Measurements from ENCODE around the gene PRKCZ. TPM values are rescaled to one million over a fixed set of nuclear protein-coding genes. Genes with fewer than 3 reads are reported as not detected.

PRKCZ gene
- total and polyA plus RNA-seq, 7 donors: 0.07 to 2.3 (median 0.42) TPM; not detected in 1

DNA sequence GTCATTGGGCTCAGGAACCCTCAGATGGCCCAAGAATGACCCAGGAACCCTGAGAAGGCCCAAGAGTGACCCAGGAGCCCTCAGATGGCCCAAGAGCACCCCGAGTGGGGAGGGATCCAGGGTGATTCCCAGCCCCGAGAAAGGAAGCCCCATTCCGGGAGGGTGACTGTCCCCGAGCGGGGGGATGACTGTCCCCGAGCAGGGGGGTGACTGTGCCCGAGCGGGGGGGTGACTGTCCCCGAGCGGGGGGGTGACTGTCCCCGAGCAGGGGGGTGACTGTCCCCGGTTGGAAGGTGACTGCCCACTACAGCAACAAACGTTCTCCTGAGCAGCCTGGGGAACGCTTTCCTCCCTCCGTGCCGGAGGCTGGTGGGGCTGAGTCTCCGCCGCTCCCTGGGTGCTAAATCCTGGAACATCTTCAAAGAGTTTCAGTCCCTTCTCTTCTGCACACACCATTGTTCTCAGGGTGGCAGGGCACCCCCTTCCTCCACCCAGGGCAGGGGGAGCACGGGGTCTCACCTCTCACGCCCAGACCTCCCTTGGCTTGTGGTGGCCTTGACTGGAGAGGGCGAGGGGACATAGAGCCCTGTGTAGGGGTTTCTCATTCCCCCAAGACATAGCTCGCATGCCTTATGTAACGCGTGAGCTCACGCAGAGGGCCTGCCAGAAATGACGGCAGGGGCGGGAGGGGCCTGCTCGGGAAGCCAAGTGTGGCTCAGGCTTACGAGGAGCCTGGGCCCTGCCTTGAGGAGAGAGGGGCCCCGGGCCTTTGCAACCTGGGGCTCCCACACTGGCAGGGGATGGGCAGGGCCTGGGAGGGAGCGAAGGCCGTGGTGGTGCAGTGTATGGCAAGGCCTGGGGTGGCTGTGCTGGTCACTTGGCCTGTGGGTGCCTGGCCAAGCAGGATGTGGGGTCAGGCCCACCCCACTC, 163.6 kb downstream of the PRKCZ start:
- no peaks in the 10 kb centered on the region for H3K36me3 ChIP-seq (ENCODE audit: insufficient read depth in 1 of 2, low read depth in 1 of 2)
- peak overlapping the region; percentile 53 for H3K4me3 ChIP-seq
- no peaks in the 10 kb centered on the region for H3K27me3 ChIP-seq (ENCODE audit: insufficient read depth in 3 of 3, low read length in 2 of 3)
- intact Hi-C loops (cut with DNase I): no loop called here
- TF ChIP-seq, protein P1, sequence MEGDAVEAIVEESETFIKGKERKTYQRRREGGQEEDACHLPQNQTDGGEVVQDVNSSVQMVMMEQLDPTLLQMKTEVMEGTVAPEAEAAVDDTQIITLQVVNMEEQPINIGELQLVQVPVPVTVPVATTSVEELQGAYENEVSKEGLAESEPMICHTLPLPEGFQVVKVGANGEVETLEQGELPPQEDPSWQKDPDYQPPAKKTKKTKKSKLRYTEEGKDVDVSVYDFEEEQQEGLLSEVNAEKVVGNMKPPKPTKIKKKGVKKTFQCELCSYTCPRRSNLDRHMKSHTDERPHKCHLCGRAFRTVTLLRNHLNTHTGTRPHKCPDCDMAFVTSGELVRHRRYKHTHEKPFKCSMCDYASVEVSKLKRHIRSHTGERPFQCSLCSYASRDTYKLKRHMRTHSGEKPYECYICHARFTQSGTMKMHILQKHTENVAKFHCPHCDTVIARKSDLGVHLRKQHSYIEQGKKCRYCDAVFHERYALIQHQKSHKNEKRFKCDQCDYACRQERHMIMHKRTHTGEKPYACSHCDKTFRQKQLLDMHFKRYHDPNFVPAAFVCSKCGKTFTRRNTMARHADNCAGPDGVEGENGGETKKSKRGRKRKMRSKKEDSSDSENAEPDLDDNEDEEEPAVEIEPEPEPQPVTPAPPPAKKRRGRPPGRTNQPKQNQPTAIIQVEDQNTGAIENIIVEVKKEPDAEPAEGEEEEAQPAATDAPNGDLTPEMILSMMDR (IDR thresholded peaks at IDR 0.05): no peak
- no peaks in the 10 kb centered on the region for H3K9me3 ChIP-seq
- DNase-seq: peak; percentile 82 to 87
- 22 to 38% (median 28%) methylated on average over 29 to 32 of the region's 32 CpGs for WGBS, 3 donors
- ATAC-seq: peak; percentile 46 to 68 (median 64)
- peak overlapping the region; percentile 84 for H3K27ac ChIP-seq
- H3K4me1 ChIP-seq: peaks cover 30% of the 10 kb centered on the region

DNA sequence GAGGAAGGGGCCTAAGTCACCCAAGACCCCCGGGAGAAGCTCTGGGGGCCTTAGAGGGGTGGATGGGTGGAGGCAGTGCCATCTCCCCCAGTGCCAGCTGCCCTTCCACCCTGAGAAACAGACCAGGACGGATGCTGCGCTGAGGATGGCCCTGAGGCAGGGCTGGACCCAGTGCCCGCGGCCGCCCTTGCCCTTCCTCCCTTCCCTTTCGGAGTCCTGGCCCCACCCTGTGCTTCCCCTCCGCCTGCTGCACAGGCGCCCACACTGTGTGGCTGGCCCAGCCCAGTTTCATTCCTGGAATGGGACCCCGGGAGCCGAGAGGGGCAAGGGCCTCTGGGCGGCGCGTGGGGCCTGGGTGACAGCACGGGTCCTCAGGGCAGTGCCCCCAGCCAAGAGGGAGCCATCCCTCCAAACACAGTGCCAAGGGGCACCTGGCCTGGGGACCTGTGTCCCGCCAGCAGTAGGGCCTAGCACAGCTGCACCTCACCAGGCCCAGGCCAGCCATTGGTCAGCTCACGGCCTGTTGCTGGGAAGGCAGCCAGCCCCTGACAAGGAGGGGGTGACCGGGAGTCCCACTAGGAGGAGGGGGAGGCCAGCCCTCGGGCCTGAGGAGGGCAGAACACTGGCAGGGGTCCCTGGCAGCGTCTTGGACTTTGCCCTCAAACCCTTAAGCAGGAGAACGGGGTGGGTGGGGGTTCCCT, 164.5 kb downstream of the PRKCZ start:
- Histone ChIP-seq H3K36me3 (ENCODE audit: insufficient read depth in 1 of 2, low read depth in 1 of 2) (no peaks in the 10 kb centered on the region), H3K27ac (peak overlapping the region; percentile 84), H3K27me3 (ENCODE audit: insufficient read depth in 3 of 3, low read length in 2 of 3) (no peaks in the 10 kb centered on the region), H3K4me3 (peak overlapping the region; percentile 53), H3K9me3 (no peaks in the 10 kb centered on the region), H3K4me1 (peaks cover 30% of the 10 kb centered on the region)
- ATAC-seq: no peak
- intact Hi-C loops (cut with DNase I): no loop called here
- TF ChIP-seq, protein P1 (IDR thresholded peaks at IDR 0.05): no peak
- DNase-seq: peak; percentile 41 to 70
- WGBS, 3 donors: 48 to 52% (median 52%) methylated on average over 17 to 21 of the region's 21 CpGs

DNA sequence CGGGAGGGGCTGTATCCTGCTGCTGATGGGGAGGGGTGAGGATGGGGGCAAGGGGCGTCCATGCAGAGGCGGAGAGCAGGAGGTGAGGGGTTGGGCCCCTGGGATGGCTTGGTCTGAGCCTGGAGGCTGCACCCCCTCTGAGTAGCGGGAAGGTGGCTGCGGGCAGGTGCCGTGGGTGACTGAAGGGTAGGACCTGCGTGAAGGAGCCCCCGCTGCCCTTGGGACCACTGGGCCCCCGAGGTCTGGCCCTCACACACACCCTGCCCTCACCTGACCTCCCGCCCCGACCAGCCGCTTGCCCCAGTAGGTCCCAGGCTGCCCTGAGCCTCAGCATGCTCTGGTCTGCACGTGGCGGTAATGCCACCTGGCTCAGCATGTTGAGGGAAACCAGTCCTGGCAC, 165.1 kb downstream of the PRKCZ start:
- no peaks in the 10 kb centered on the region for H3K27me3 ChIP-seq (ENCODE audit: insufficient read depth in 3 of 3, low read length in 2 of 3)
- no peak overlapping the region for H3K4me3 ChIP-seq
- WGBS, 3 donors: 88 to 95% (median 93%) methylated on average over 12 to 14 of the region's 14 CpGs
- TF ChIP-seq, protein P1 (IDR thresholded peaks at IDR 0.05): no peak
- no peak overlapping the region for H3K27ac ChIP-seq
- intact Hi-C loops (cut with DNase I): no loop called here
- ATAC-seq (no peak), DNase-seq (peak in 1 of 2 donors; percentile 21)
- no peaks in the 10 kb centered on the region for H3K36me3 ChIP-seq (ENCODE audit: insufficient read depth in 1 of 2, low read depth in 1 of 2)
- peaks cover 30% of the 10 kb centered on the region for H3K4me1 ChIP-seq
- H3K9me3 ChIP-seq: no peaks in the 10 kb centered on the region

DNA sequence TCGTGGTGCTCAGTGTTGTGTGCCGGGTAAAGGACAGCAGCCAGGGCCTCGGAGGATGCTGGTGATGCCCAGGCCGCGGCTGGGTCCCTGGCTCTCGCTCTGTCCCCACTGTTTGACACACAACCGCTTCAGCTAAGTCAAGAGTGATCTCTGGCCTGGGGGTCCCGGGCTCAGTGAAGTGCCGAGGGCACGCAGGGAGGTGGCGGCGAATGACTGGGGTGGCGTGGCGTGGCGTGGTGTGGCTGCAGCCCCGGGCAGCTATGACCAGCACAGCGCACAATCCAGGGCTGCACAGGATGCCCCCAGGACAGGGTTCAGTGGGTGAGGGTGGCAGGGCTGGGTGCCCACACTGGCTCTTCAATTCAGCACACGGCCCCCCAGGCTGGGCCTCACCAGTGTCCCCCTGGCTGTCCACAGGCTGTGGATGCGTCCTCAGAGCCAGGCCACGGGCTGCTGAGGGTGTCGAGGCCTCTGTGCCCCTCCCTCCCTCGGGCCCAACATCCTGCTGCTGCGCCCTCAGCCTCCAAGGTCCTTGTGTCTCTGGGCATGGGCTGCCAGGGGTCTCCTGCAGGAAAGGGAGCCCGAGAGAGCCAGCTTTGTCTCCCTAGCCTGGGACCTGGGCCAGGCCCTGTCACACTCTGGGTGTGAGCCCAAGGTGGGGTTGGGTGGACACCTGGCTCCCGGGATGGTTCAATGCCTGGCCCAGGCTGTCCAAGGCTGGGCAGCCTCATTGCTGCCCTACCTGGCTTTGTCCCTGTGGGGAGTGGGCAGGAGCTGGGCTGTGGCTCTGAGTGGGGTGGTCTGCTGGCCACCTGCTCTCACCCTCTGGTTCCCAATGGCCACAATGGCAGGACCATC, 165.9 kb downstream of the PRKCZ start:
- DNase-seq (no peak), ATAC-seq (no peak)
- Histone ChIP-seq H3K27me3 (ENCODE audit: insufficient read depth in 3 of 3, low read length in 2 of 3) (no peaks in the 10 kb centered on the region), H3K4me3 (no peak overlapping the region), H3K9me3 (no peaks in the 10 kb centered on the region), H3K27ac (no peak overlapping the region), H3K36me3 (ENCODE audit: insufficient read depth in 1 of 2, low read depth in 1 of 2) (no peaks in the 10 kb centered on the region), H3K4me1 (peaks cover 30% of the 10 kb centered on the region)
- TF ChIP-seq, protein P1 (IDR thresholded peaks at IDR 0.05): no peak
- WGBS, 3 donors: 85 to 92% (median 88%) methylated on average over 21 to 25 of the region's 25 CpGs
- intact Hi-C loops (cut with DNase I): no loop called here

All from psoas muscle (tissue), 8 donors.